Parathyroid adenoma (tissue), 2 donors: ENCODE results near the gene SYNCRIP.

Experiments used
- H2AFZ ChIP-seq: fragments of 300-600 bp; sonication (generic); one replicate; pipeline ENCODE4 v1.7.0; 2017; ENCODE audit warnings: antibody characterized with exemption, mild to moderate bottlenecking
- H3K27ac ChIP-seq: fragments of 300-600 bp; sonication (generic); one replicate; pipeline ENCODE4 v1.7.0; 2017
- H3K27me3 ChIP-seq: fragments of 300-600 bp; sonication (generic); one replicate; pipeline ENCODE4 v1.7.0; 2017; ENCODE audit warnings: low read length; ENCODE audit not compliant: control insufficient read depth, insufficient read depth
- H3K36me3 ChIP-seq: fragments of 300-600 bp; sonication (generic); one replicate; pipeline ENCODE4 v1.7.0; 2017; ENCODE audit warnings: low read length; ENCODE audit not compliant: control insufficient read depth, insufficient read depth
- H3K4me1 ChIP-seq: fragments of 300-600 bp; sonication (generic); one replicate; pipeline ENCODE4 v1.7.0; 2017; ENCODE audit warnings: control low read depth
- H3K4me2 ChIP-seq: fragments of 300-600 bp; sonication (generic); one replicate; pipeline ENCODE4 v1.7.0; 2017; ENCODE audit warnings: low read length
- H3K4me3 ChIP-seq: fragments of 300-600 bp; sonication (generic); one replicate; pipeline ENCODE4 v1.7.0; 2017; ENCODE audit warnings: low read depth, low read length
- H3K79me2 ChIP-seq: fragments of 300-600 bp; sonication (generic); one replicate; pipeline ENCODE4 v1.7.0; 2017; ENCODE audit warnings: control low read depth
- H3K9ac ChIP-seq: fragments of 300-600 bp; sonication (generic); one replicate; pipeline ENCODE4 v1.7.0; 2017; ENCODE audit warnings: mild to moderate bottlenecking
- H3K9me3 ChIP-seq: fragments of 300-600 bp; sonication (generic); one replicate; pipeline ENCODE4 v1.7.0; 2017; ENCODE audit warnings: low read length; ENCODE audit not compliant: control insufficient read depth
- CTCF ChIP-seq: fragments of 300-600 bp; sonication (generic); IDR thresholded peaks from one replicate; pipeline ENCODE4 v1.7.0; 2017; ENCODE audit warnings: antibody characterized with exemption, mild to moderate bottlenecking
- donor health status: primary hyperparathyroidism.

The SYNCRIP gene

GRCh38 chr6:85614780-85615179 lies 27.9 kb downstream of the SYNCRIP start:
- H3K4me2 ChIP-seq: no peak overlapping the region
- TF ChIP-seq CTCF: no peak
- no peaks in the 10 kb centered on the region for H3K36me3 ChIP-seq
- no peak overlapping the region for H3K9ac ChIP-seq
- no peaks in the 10 kb centered on the region for H3K4me1 ChIP-seq
- H3K79me2 ChIP-seq: peaks cover under 1% of the 10 kb centered on the region
- H3K4me3 ChIP-seq: no peak overlapping the region
- no peaks in the 10 kb centered on the region for H3K27me3 ChIP-seq
- H3K27ac ChIP-seq: no peak overlapping the region
- no peaks in the 10 kb centered on the region for H3K9me3 ChIP-seq
- H2AFZ ChIP-seq: no peak overlapping the region

GRCh38 chr6:85612690-85613474 lies 29.8 kb downstream of the SYNCRIP start:
- Histone ChIP-seq H3K9ac (no peak overlapping the region), H3K4me1 (no peaks in the 10 kb centered on the region)

GRCh38 chr6:85610182-85610895 lies 32.3 kb downstream of the SYNCRIP start:
- Histone ChIP-seq H3K9me3 (no peaks in the 10 kb centered on the region), H3K9ac (no peak overlapping the region), H3K27me3 (no peaks in the 10 kb centered on the region), H3K4me3 (no peak overlapping the region), H3K4me2 (no peak overlapping the region), H3K27ac (no peak overlapping the region), H3K79me2 (no peaks in the 10 kb centered on the region), H3K4me1 (no peaks in the 10 kb centered on the region), H2AFZ (no peak overlapping the region), H3K36me3 (no peaks in the 10 kb centered on the region)
- TF ChIP-seq CTCF: no peak

More at GRCh38 chr6:85612690-85613474, 29.8 kb downstream of the SYNCRIP start:
- Histone ChIP-seq H3K4me3 (no peak overlapping the region), H3K36me3 (no peaks in the 10 kb centered on the region), H2AFZ (no peak overlapping the region), H3K4me2 (no peak overlapping the region), H3K27ac (no peak overlapping the region), H3K9me3 (no peaks in the 10 kb centered on the region), H3K27me3 (no peaks in the 10 kb centered on the region), H3K79me2 (no peaks in the 10 kb centered on the region)
- TF ChIP-seq CTCF: no peak

GRCh38 chr6:85602100-85602499 lies 40.6 kb downstream of the SYNCRIP start:
- Histone ChIP-seq H3K9ac (no peak overlapping the region), H3K4me3 (no peak overlapping the region), H3K27me3 (no peaks in the 10 kb centered on the region), H3K4me1 (no peaks in the 10 kb centered on the region), H3K36me3 (no peaks in the 10 kb centered on the region), H3K4me2 (no peak overlapping the region), H3K79me2 (no peaks in the 10 kb centered on the region), H3K27ac (no peak overlapping the region), H3K9me3 (no peaks in the 10 kb centered on the region), H2AFZ (no peak overlapping the region)
- TF ChIP-seq CTCF: no peak
